GM18505 (cell line): Measurements from ENCODE around the gene C3orf38.

Experiments
- ATAC-seq: cut with Tn5 transposase; IDR thresholded peaks from one replicate; pipeline ENCODE4 v1.9.1; 2021; ENCODE audit not compliant: unreplicated experiment
- POLR2A ChIP-seq: IDR thresholded peaks from 4 replicates; pipeline ENCODE4 v1.6.1; 2011; ENCODE audit warnings: borderline replicate concordance; ENCODE audit not compliant: insufficient read depth, insufficient read length; ENCODE audit errors: extremely low read depth

Gene C3orf38

GRCh38 chr3:88188436-88188835 lies 38.7 kb downstream of the C3orf38 start:
- no peak for TF ChIP-seq POLR2A
- ATAC-seq, result no peak

- peak; percentile 91 for ATAC-seq
- no peak for TF ChIP-seq POLR2A
Measured at GRCh38 chr3:88189361-88189810, 39.6 kb downstream of the C3orf38 start.

DNA sequence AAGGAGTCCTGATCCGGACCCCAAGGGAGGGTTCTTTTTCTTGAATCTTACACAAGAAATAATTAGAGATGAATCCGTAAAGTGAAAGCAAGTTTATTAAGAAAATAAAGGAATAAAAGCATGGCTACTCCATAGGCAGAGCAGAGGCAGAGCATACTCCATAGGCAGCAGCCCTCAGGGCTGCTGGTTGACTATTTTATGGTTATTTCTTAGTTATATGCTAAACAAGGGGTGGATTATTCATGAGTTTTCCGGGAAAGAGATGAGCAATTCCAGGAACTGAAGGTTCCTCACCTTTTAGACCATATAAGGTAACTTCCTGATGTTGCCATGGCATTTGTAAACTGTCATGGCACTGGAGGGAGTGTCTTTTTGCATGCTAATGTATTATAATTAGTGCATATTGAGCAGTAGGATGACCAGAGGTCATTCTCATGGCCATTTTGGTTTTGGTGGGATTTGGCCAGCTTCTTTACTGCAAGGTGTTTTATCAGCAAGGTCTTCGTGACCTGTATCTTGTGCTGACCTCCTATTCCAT lies 42.2 kb downstream of the C3orf38 start:
- no peak for TF ChIP-seq POLR2A

DNA sequence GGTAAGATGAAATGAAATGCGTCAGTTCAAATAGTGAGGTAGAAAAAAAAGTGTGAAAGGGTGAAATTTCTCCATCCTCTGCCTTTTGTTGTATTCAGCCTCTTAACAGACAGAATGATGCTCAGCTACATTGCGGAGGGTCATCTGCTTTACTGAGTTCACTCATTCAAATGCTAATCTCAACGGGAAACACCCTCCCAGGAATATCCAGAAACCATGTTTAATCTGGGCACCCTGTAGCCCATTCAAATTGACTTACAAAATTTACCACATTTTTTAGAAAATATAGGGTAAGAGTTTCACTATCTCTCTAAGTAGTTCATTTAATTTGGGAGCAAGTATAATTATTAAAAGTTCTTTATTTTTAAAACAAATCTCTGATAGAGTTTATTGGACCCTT lies 42.9 kb downstream of the C3orf38 start:
- ATAC-seq, result no peak
- TF ChIP-seq POLR2A, result no peak

More for the DNA sequence above, 42.2 kb downstream of the C3orf38 start:
- ATAC-seq, result no peak

- TF ChIP-seq POLR2A, result no peak
Measured at GRCh38 chr3:88195951-88196434, 46.2 kb downstream of the C3orf38 start.

DNA sequence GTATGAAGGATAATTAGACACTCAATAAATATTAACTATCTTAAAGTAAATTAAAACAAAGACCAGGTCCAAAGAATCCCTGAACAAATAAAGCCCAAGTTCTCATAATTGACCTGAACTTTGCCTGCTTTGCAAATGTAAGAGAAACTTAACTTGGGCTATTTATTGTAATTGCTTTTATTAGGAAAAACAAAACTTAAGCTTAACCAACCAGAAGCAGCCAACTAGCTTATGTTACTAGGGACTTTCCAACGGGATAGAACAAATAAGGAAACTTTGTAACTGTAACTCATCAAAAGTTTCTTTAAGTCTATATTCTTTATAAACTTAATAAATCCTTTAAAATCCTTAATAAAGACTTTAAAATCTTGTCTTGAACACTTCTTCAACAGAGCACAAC lies 48.4 kb downstream of the C3orf38 start:
- no peak for TF ChIP-seq POLR2A
- ATAC-seq, result no peak

More at GRCh38 chr3:88195951-88196434, 46.2 kb downstream of the C3orf38 start:
- no peak for ATAC-seq

GRCh38 chr3:88203642-88204055 lies 53.9 kb downstream of the C3orf38 start:
- peak; percentile 93 for ATAC-seq
- TF ChIP-seq POLR2A, result no peak
